Measurements from ENCODE around the gene THSD4. TPM values are rescaled to one million over a fixed set of nuclear protein-coding genes. Genes with fewer than 3 reads are reported as not detected.

Gene THSD4
- polyA plus RNA-seq, 1 donor from 2014 or later: 0.46 TPM

- H3K4me2 ChIP-seq (ENCODE audit: low read length): no peak overlapping the region
- no peak overlapping the region for H3K4me3 ChIP-seq (ENCODE audit: low read length)
- no peak overlapping the region for H3K27ac ChIP-seq (ENCODE audit: low read length)
- H3F3A ChIP-seq (ENCODE audit: insufficient read depth, low read length, poor library complexity, severe bottlenecking): no peaks in the 10 kb centered on the region
- no peaks in the 10 kb centered on the region for H3K9me3 ChIP-seq (ENCODE audit: low read length)
- H3K36me3 ChIP-seq (ENCODE audit: insufficient read depth, low read length): no peaks in the 10 kb centered on the region
- H3K9me2 ChIP-seq (ENCODE audit: insufficient read depth, low read length): no peaks in the 10 kb centered on the region
- no peak for TF ChIP-seq CTCF (IDR thresholded peaks at IDR 0.05; ENCODE audit: poor library complexity, severe bottlenecking)
- no peak for TF ChIP-seq SMC3 (conservative IDR thresholded peaks at IDR 0.05; ENCODE audit: poor library complexity)
- no peak for TF ChIP-seq EZH2 (IDR thresholded peaks at IDR 0.05; ENCODE audit: borderline replicate concordance, insufficient read depth, low read length, poor library complexity, severe bottlenecking)
- no peak for TF ChIP-seq EP300 (conservative IDR thresholded peaks at IDR 0.05; ENCODE audit: poor library complexity, severe bottlenecking)
- no peak for TF ChIP-seq MXI1 (conservative IDR thresholded peaks at IDR 0.05; ENCODE audit: poor library complexity, severe bottlenecking)
- TF ChIP-seq TAF1 (IDR thresholded peaks at IDR 0.05; ENCODE audit: low read depth): no peak
- TF ChIP-seq POLR2AphosphoS5 (IDR thresholded peaks at IDR 0.05): no peak
- no peak for TF ChIP-seq REST (IDR thresholded peaks at IDR 0.05; ENCODE audit: borderline replicate concordance)
- TF ChIP-seq RAD21 (conservative IDR thresholded peaks at IDR 0.05): no peak
- no peak overlapping the region for H2AFZ ChIP-seq (ENCODE audit: low read depth, low read length)
- H4K20me1 ChIP-seq (ENCODE audit: insufficient read depth): no peaks in the 10 kb centered on the region
- no peaks in the 10 kb centered on the region for H3K79me2 ChIP-seq (replicated peaks; ENCODE audit: insufficient read depth, low read length)
- H3K27me3 ChIP-seq (ENCODE audit: insufficient read depth, low read depth, low read length): no peaks in the 10 kb centered on the region
- no peak overlapping the region for H3K9ac ChIP-seq (ENCODE audit: low read length)
These were observed 16.5 kb downstream of the THSD4 start for GRCh38 chr15:71131601-71132362.

- no peak for TF ChIP-seq SMC3 (conservative IDR thresholded peaks at IDR 0.05; ENCODE audit: poor library complexity)
- TF ChIP-seq MXI1 (conservative IDR thresholded peaks at IDR 0.05; ENCODE audit: poor library complexity, severe bottlenecking): no peak
- TF ChIP-seq TAF1 (IDR thresholded peaks at IDR 0.05; ENCODE audit: low read depth): no peak
- TF ChIP-seq EZH2 (IDR thresholded peaks at IDR 0.05; ENCODE audit: borderline replicate concordance, insufficient read depth, low read length, poor library complexity, severe bottlenecking): no peak
- no peak for TF ChIP-seq POLR2AphosphoS5 (IDR thresholded peaks at IDR 0.05)
- TF ChIP-seq RAD21 (conservative IDR thresholded peaks at IDR 0.05): no peak
- no peak for TF ChIP-seq CTCF (IDR thresholded peaks at IDR 0.05; ENCODE audit: poor library complexity, severe bottlenecking)
- TF ChIP-seq REST (IDR thresholded peaks at IDR 0.05; ENCODE audit: borderline replicate concordance): no peak
- no peak for TF ChIP-seq EP300 (conservative IDR thresholded peaks at IDR 0.05; ENCODE audit: poor library complexity, severe bottlenecking)
- Histone ChIP-seq H3K4me2 (ENCODE audit: low read length) (no peak overlapping the region), H3K79me2 (replicated peaks; ENCODE audit: insufficient read depth, low read length) (no peaks in the 10 kb centered on the region), H3K36me3 (ENCODE audit: insufficient read depth, low read length) (no peaks in the 10 kb centered on the region), H3K9ac (ENCODE audit: low read length) (no peak overlapping the region), H2AFZ (ENCODE audit: low read depth, low read length) (no peak overlapping the region), H3K4me3 (ENCODE audit: low read length) (no peak overlapping the region), H3K27ac (ENCODE audit: low read length) (no peak overlapping the region), H3K9me2 (ENCODE audit: insufficient read depth, low read length) (no peaks in the 10 kb centered on the region), H3F3A (ENCODE audit: insufficient read depth, low read length, poor library complexity, severe bottlenecking) (no peaks in the 10 kb centered on the region), H3K9me3 (ENCODE audit: low read length) (no peaks in the 10 kb centered on the region), H3K27me3 (ENCODE audit: insufficient read depth, low read depth, low read length) (no peaks in the 10 kb centered on the region), H4K20me1 (ENCODE audit: insufficient read depth) (no peaks in the 10 kb centered on the region)
These were observed 18.6 kb downstream of the THSD4 start for GRCh38 chr15:71133747-71134472.

All from neural cell (in vitro differentiated cells).